HepG2 (cell line): Measurements from ENCODE around the gene HMGN5. TPM values are rescaled to one million over a fixed set of nuclear protein-coding genes. Genes with fewer than 3 reads are reported as not detected.

Experiments used
- ATAC-seq: fragments of 200-7000 bp; cut with Tn5 transposase; 3 replicates; pipeline ENCODE4 v1.9.1; 2020; ENCODE audit warnings: mild to moderate bottlenecking, moderate library complexity
- BruUV-seq: library from RNA; stranded (reverse); fragments of 400-500 nt; replicated peaks from 2 replicates; lab custom pipeline; 2021; lab: Mats Ljungman, UMichigan
- CTCF ChIA-PET: fragments of 300-600 bp; formaldehyde crosslinking; extraction: SDS; loops from one replicate; lab custom pipeline; 2021; ENCODE audit warnings: low total read pairs, inconsistent platforms, low intra/inter-chr PET ratio; lab: Yijun Ruan, JAX
- POLR2A ChIA-PET: fragments of 350-600 bp; sonication (Branson Sonifier 250); formaldehyde crosslinking; loops from one replicate; lab custom pipeline; 2020; ENCODE audit warnings: antibody characterized with exemption, inconsistent platforms; lab: Yijun Ruan, JAX
- DNase-seq: peaks from one replicate; pipeline ENCODE4 v3.0.0-alpha.2; 2015; ENCODE audit warnings: low spot score
- FAIRE-seq: peaks from 3 replicates; lab custom pipeline; 2011; peaks lifted over from hg19 to GRCh38; lab: Jason Lieb, UNC
- H2AFZ ChIP-seq: one replicate; pipeline ENCODE4 v1.6.1; 2011; ENCODE audit warnings: low read length, inconsistent platforms
- H3K27ac ChIP-seq: fragments of 300-600 bp; 3 replicates; pipeline ENCODE4 v1.8.0; 2011; ENCODE audit warnings: mixed run types, mild to moderate bottlenecking, mixed read lengths, low read length, inconsistent platforms; ENCODE audit not compliant: insufficient read depth; ENCODE audit errors: extremely low read length
- H3K27me3 ChIP-seq, 2 experiments: fragments of 200-600 bp in 1 of 2; 2 replicates in 1 of 2; 3 replicates in 1 of 2; pipeline versions ENCODE4 v1.6.0 to v1.8.0; 2011; ENCODE audit warnings: low read length in 2 of 2, mild to moderate bottlenecking in 2 of 2, moderate library complexity in 2 of 2, inconsistent platforms in 1 of 2; ENCODE audit not compliant: insufficient read depth in 2 of 2, control insufficient read depth in 1 of 2
- H3K36me3 ChIP-seq, 2 experiments: fragments of 200-600 bp in 1 of 2; replicated peaks in 1 of 2; 2 replicates in 1 of 2; 3 replicates in 1 of 2; pipeline versions ENCODE4 v1.5.1 to v1.8.0; 2011; ENCODE audit warnings: low read length in 2 of 2, inconsistent platforms in 1 of 2; ENCODE audit not compliant: insufficient read depth in 2 of 2, control insufficient read depth in 1 of 2
- H3K4me1 ChIP-seq: 2 replicates; pipeline ENCODE4 v1.5.1; 2012; ENCODE audit warnings: low read length, inconsistent platforms; ENCODE audit not compliant: insufficient read depth
- H3K4me2 ChIP-seq: 2 replicates; pipeline ENCODE4 v1.6.0; 2011; ENCODE audit warnings: low read depth, low read length, inconsistent platforms
- H3K4me3 ChIP-seq, 3 experiments: fragments of 200-600 bp in 1 of 3; sonication (generic), shearing (Covaris generic) in 1 of 3; replicated peaks in 1 of 3; 2 replicates each; pipeline ENCODE4 v1.5.1; 2011 to 2016; ENCODE audit warnings: low read length in 3 of 3, inconsistent platforms in 2 of 3, low read depth in 2 of 3, mild to moderate bottlenecking in 2 of 3, control low read depth in 1 of 3, mixed read lengths in 1 of 3; ENCODE audit not compliant: insufficient read depth in 1 of 3
- H3K79me2 ChIP-seq: one replicate; pipeline ENCODE4 v1.6.1; 2011; ENCODE audit warnings: low read length, inconsistent platforms; ENCODE audit not compliant: insufficient read depth
- H3K9ac ChIP-seq: 2 replicates; pipeline ENCODE4 v1.6.0; 2011; ENCODE audit warnings: mild to moderate bottlenecking, low read depth, low read length, inconsistent platforms; ENCODE audit not compliant: insufficient read depth
- H3K9me3 ChIP-seq: 2 replicates; pipeline ENCODE4 v1.5.1; 2012; ENCODE audit warnings: mild to moderate bottlenecking, low read length
- H4K20me1 ChIP-seq: 2 replicates; pipeline ENCODE4 v1.6.0; 2011; ENCODE audit warnings: inconsistent platforms, mild to moderate bottlenecking, low read length, moderate library complexity; ENCODE audit not compliant: insufficient read depth
- CHD4 ChIP-seq: fragments of 200-600 bp; sonication (generic); IDR thresholded peaks from 2 replicates; pipeline ENCODE4 v1.7.0; 2017; ENCODE audit warnings: mild to moderate bottlenecking, low read length, borderline replicate concordance
- GPN1 ChIP-seq: sonication (generic); formaldehyde crosslinking; IDR thresholded peaks from 2 replicates; pipeline ENCODE4 v1.5.1; 2020; ENCODE audit warnings: missing genetic modification reagents, borderline replicate concordance
- PITX1 ChIP-seq: sonication (generic); formaldehyde crosslinking; IDR thresholded peaks from 2 replicates; pipeline ENCODE4 v1.5.1; 2020; ENCODE audit warnings: mild to moderate bottlenecking, missing genetic modification reagents
- RFX1 ChIP-seq: fragments of 450-650 bp; IDR thresholded peaks from 2 replicates; pipeline ENCODE4 v1.6.1; 2017
- TAF15 ChIP-seq: fragments of 200-400 bp; formaldehyde crosslinking; IDR thresholded peaks from one replicate; pipeline ENCODE4 v1.6.1; 2018; ENCODE audit warnings: mild to moderate bottlenecking, low read depth, low read length; ENCODE audit not compliant: poor library complexity, severe bottlenecking
- XBP1 ChIP-seq: sonication (generic); formaldehyde crosslinking; IDR thresholded peaks from 2 replicates; pipeline ENCODE4 v1.5.0; 2020; ENCODE audit warnings: missing genetic modification reagents
- ZNF142 ChIP-seq: sonication (generic); formaldehyde crosslinking; IDR thresholded peaks from 2 replicates; pipeline ENCODE4 v1.4.0; 2020; ENCODE audit warnings: missing genetic modification reagents
- ZNF296 ChIP-seq: sonication (generic); formaldehyde crosslinking; conservative IDR thresholded peaks from 2 replicates; pipeline ENCODE4 v1.5.0; 2020; ENCODE audit warnings: mild to moderate bottlenecking, missing genetic modification reagents
- ZNF431 ChIP-seq: sonication (generic); formaldehyde crosslinking; IDR thresholded peaks from 2 replicates; pipeline ENCODE4 v1.9.0; 2022; ENCODE audit warnings: missing genetic modification reagents, low read depth, mild to moderate bottlenecking, borderline replicate concordance
- ZNF841 ChIP-seq: sonication (generic); formaldehyde crosslinking; IDR thresholded peaks from 2 replicates; pipeline ENCODE4 v1.8.1; 2023; ENCODE audit warnings: missing genetic modification reagents, borderline replicate concordance
- WGBS: methylation state at CpG from one replicate; pipeline ENCODE4 v1.1.6; 2017; ENCODE audit warnings: low lambda C conversion rate; 5-methylcytosine and 5-hydroxymethylcytosine counted together
- in situ Hi-C: cut with HindIII; loops from 2 replicates; pipeline ENCODE4 v1.10.0; 2017; ENCODE audit warnings: low pct_unique_long_range_greater_than_20kb; ENCODE audit not compliant: extremely low pct_ligation_motif_present
- intact Hi-C: fragments of 100-400 bp; cut with micrococcal nuclease; formaldehyde crosslinking; loops from one replicate; pipeline ENCODE4 v1.10.0; 2022; ENCODE audit not compliant: unreplicated experiment
- polyA plus RNA-seq, 8 experiments: library from polyadenylated mRNA; depleted of rRNA in 3 of 8; stranded (reverse) in 7 of 8; unstranded in 1 of 8; fragments of >200 nt; fragmentation: Illumina TruSeq in 4 of 8; extraction: Trizol in 4 of 8; gene quantifications; 2 replicates each; pipeline versions ENCODE4 v1.2.1 to v1.2.3, GENCODE V29; 2011 to 2016; ENCODE audit warnings: low read depth in 4 of 8, missing spikeins in 1 of 8, mixed read lengths in 1 of 8; ENCODE audit not compliant: insufficient read depth in 1 of 8
- total RNA-seq, 5 experiments: library from RNA; depleted of rRNA; stranded (reverse); fragments of >200 nt; fragmentation: Illumina TruSeq; extraction: Trizol; gene quantifications; 2 replicates each; pipeline ENCODE4 v1.2.3, GENCODE V29; 2016; ENCODE audit warnings: low read depth in 1 of 5
- TF ChIP-seq, protein P1 (sequence below): sonication (generic); formaldehyde crosslinking; IDR thresholded peaks from 2 replicates; pipeline ENCODE4 v1.4.0; 2020; ENCODE audit warnings: missing genetic modification reagents
- TF ChIP-seq, protein P2 (sequence below): sonication (generic); formaldehyde crosslinking; IDR thresholded peaks from 2 replicates; pipeline ENCODE4 v1.8.1; 2023; ENCODE audit warnings: mild to moderate bottlenecking, missing genetic modification reagents

Gene HMGN5
- total and polyA plus RNA-seq, 2 of the 13 experiments (the other 11 are each of a cell fraction or from before 2014, with no cell fraction given), result 0.24 to 0.44 TPM

DNA sequence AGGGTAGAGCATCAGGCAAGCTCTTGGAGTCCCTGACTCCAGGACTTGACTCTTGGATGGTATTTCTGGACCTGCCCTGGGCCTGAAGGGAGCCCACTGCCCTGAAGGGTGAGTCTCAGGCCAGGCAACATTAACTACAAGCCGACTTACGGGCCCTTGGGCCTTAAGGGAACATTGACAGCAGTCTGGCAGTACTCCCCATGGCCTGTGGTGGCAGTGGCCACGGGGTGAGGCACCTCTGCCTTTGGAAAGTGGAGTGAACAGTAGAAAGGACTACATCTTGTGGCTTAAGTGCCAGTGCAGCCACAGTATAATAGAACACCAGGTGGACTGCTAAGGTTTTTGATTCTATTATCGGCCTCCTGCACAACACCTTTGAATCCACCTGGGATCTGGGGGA lies 36.5 kb upstream of the HMGN5 start (continued):
- TF ChIP-seq ZNF841 (CRISPR knock-in tag) (no peak), ZNF142 (CRISPR knock-in tag) (no peak)

- Histone ChIP-seq H3K4me1 (no peaks in the 10 kb centered on the region), H3K27me3 (no peaks in the 10 kb centered on the region), H3K27ac (no peak overlapping the region), H2AFZ (no peak overlapping the region), H3K4me2 (no peak overlapping the region), H3K9me3 (no peaks in the 10 kb centered on the region), H3K9ac (no peak overlapping the region), H4K20me1 (no peaks in the 10 kb centered on the region), H3K36me3 (no peaks in the 10 kb centered on the region), H3K79me2 (no peaks in the 10 kb centered on the region), H3K4me3 (no peak overlapping the region)
- no TSS peak for BruUV-seq
- FAIRE-seq (no peak), DNase-seq (no peak), ATAC-seq (no peak)
- CTCF ChIA-PET, result no interaction called here
- intact Hi-C loops (no loop called here), in situ Hi-C loops (no loop called here)
- POLR2A ChIA-PET, result no interaction called here
- no CpG with 5 or more reads among the region's 1 CpG for WGBS
- TF ChIP-seq CHD4 (no peak), PITX1 (CRISPR knock-in tag) (no peak), ZNF296 (CRISPR knock-in tag) (no peak), ZNF431 (CRISPR knock-in tag) (no peak), RFX1 (no peak), TAF15 (no peak), XBP1 (CRISPR knock-in tag) (no peak), GPN1 (no peak)
- TF ChIP-seq, protein P1, sequence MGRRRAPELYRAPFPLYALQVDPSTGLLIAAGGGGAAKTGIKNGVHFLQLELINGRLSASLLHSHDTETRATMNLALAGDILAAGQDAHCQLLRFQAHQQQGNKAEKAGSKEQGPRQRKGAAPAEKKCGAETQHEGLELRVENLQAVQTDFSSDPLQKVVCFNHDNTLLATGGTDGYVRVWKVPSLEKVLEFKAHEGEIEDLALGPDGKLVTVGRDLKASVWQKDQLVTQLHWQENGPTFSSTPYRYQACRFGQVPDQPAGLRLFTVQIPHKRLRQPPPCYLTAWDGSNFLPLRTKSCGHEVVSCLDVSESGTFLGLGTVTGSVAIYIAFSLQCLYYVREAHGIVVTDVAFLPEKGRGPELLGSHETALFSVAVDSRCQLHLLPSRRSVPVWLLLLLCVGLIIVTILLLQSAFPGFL, result no peak
- TF ChIP-seq, protein P2, sequence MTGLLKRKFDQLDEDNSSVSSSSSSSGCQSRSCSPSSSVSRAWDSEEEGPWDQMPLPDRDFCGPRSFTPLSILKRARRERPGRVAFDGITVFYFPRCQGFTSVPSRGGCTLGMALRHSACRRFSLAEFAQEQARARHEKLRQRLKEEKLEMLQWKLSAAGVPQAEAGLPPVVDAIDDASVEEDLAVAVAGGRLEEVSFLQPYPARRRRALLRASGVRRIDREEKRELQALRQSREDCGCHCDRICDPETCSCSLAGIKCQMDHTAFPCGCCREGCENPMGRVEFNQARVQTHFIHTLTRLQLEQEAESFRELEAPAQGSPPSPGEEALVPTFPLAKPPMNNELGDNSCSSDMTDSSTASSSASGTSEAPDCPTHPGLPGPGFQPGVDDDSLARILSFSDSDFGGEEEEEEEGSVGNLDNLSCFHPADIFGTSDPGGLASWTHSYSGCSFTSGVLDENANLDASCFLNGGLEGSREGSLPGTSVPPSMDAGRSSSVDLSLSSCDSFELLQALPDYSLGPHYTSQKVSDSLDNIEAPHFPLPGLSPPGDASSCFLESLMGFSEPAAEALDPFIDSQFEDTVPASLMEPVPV, result no peak
These were observed 35.8 kb upstream of the HMGN5 start for GRCh38 chrX:81237516-81237915.
